Sigmoid colon (tissue), 7 donors: ENCODE measurements around the gene CD34. TPM values are rescaled to one million over a fixed set of nuclear protein-coding genes. Genes with fewer than 3 reads are reported as not detected.

Source experiments
- DNase-seq: peaks from one replicate; pipeline ENCODE4 v3.0.0-alpha.2; 2019
- H3K27ac ChIP-seq, 4 donors: fragments of 200-600 bp; sonication (generic); one replicate each; pipeline ENCODE4 v1.5.1; 2016 to 2019; ENCODE audit warnings: mild to moderate bottlenecking in 1 of 4
- H3K27me3 ChIP-seq, 3 donors: fragments of 200-600 bp; sonication (generic); one replicate each; pipeline ENCODE4 v1.5.1; 2019; ENCODE audit warnings: mild to moderate bottlenecking in 1 of 3
- H3K36me3 ChIP-seq, 4 donors: fragments of 200-600 bp; sonication (generic); one replicate each; pipeline ENCODE4 v1.5.1; 2016 to 2019
- H3K4me1 ChIP-seq, 4 donors: fragments of 200-600 bp; sonication (generic); one replicate each; pipeline ENCODE4 v1.5.1; 2017 to 2019
- H3K4me3 ChIP-seq, 4 donors: fragments of 200-600 bp; sonication (generic); one replicate each; pipeline ENCODE4 v1.5.1; 2017 to 2019; ENCODE audit warnings: mild to moderate bottlenecking in 2 of 4, moderate library complexity in 1 of 4
- H3K9me3 ChIP-seq, 4 donors: fragments of 200-600 bp in 3 of 4; sonication (generic) in 3 of 4; one replicate each; pipeline versions ENCODE4 v1.5.1 to v1.6.1; 2013 to 2019
- EP300 ChIP-seq, 4 donors: sonication (generic); formaldehyde crosslinking; IDR thresholded peaks; one replicate each; pipeline ENCODE4 v1.6.1; 2017; ENCODE audit warnings: antibody characterized with exemption in 4 of 4
- POLR2A ChIP-seq, 2 donors: fragments of 450-650 bp; IDR thresholded peaks; one replicate each; pipeline ENCODE4 v1.6.1; 2016; ENCODE audit warnings: antibody characterized with exemption in 2 of 2, mild to moderate bottlenecking in 2 of 2, moderate library complexity in 2 of 2
- POLR2AphosphoS5 ChIP-seq, 4 donors: sonication (generic); formaldehyde crosslinking; IDR thresholded peaks; one replicate each; pipeline ENCODE4 v1.6.1; 2017; ENCODE audit warnings: antibody characterized with exemption in 4 of 4
- WGBS, 2 donors: extraction: QIAGEN DNeasy Blood & Tissue Kit; methylation state at CpG; one replicate each; pipeline ENCODE4 v1.1.7; 2013; 5-methylcytosine and 5-hydroxymethylcytosine counted together
- intact Hi-C: fragments of 100-400 bp; cut with DNase I; formaldehyde crosslinking; loops from one replicate; pipeline ENCODE4 v1.15.1; 2023
- polyA plus RNA-seq, 3 donors: library from polyadenylated mRNA; stranded (reverse); fragments of 200-250 nt; gene quantifications; one replicate each; pipeline ENCODE4 v1.2.3, GENCODE V29; 2013
- total RNA-seq, 4 donors: library from RNA; depleted of rRNA; stranded (reverse); fragments of >200 nt; gene quantifications; one replicate each; pipeline ENCODE4 v1.1.0, GENCODE V29; 2016
- TF ChIP-seq, protein P1 (sequence below), 4 experiments: fragments of 450-650 bp in 3 of 4; fragments of 200-600 bp in 1 of 4; IDR thresholded peaks; one replicate each; pipeline ENCODE4 v1.5.1; 2016 to 2019; ENCODE audit warnings: antibody characterized with exemption in 4 of 4, mild to moderate bottlenecking in 3 of 4, moderate library complexity in 2 of 4
- donor health status: healthy with polysubstance abuse.
- donor health status: Bipolar disorder and iron deficiency.
- donor health status: healthy.

The CD34 gene
- total and polyA plus RNA-seq, 7 donors = 1.8 to 58.7 (median 15.9) TPM

GRCh38 chr1:207839083-207839413, 71.9 kb downstream of the CD34 start:
- intact Hi-C loops = no loop called here
- no peaks in the 10 kb centered on the region for H3K27me3 ChIP-seq
- H3K4me3 ChIP-seq = no peak overlapping the region
- no peak for DNase-seq
- peak overlapping the region; percentile 64 to 99 (median 82) for H3K27ac ChIP-seq
- TF ChIP-seq, protein P1, sequence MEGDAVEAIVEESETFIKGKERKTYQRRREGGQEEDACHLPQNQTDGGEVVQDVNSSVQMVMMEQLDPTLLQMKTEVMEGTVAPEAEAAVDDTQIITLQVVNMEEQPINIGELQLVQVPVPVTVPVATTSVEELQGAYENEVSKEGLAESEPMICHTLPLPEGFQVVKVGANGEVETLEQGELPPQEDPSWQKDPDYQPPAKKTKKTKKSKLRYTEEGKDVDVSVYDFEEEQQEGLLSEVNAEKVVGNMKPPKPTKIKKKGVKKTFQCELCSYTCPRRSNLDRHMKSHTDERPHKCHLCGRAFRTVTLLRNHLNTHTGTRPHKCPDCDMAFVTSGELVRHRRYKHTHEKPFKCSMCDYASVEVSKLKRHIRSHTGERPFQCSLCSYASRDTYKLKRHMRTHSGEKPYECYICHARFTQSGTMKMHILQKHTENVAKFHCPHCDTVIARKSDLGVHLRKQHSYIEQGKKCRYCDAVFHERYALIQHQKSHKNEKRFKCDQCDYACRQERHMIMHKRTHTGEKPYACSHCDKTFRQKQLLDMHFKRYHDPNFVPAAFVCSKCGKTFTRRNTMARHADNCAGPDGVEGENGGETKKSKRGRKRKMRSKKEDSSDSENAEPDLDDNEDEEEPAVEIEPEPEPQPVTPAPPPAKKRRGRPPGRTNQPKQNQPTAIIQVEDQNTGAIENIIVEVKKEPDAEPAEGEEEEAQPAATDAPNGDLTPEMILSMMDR (IDR thresholded peaks at IDR 0.05) = no peak
- TF ChIP-seq POLR2AphosphoS5 (IDR thresholded peaks at IDR 0.05) (no peak), POLR2A (IDR thresholded peaks at IDR 0.05) (no peak), EP300 (IDR thresholded peaks at IDR 0.05) (no peak)
- H3K9me3 ChIP-seq = no peaks in the 10 kb centered on the region
- H3K4me1 ChIP-seq = peaks cover 0 to 84% (median 58%) of the 10 kb centered on the region in 4 donors
- H3K36me3 ChIP-seq = no peaks in the 10 kb centered on the region

- intact Hi-C loops = no loop called here
- H3K27me3 ChIP-seq = no peaks in the 10 kb centered on the region
- no peak overlapping the region for H3K4me3 ChIP-seq
- H3K4me1 ChIP-seq = peaks cover 0 to 80% (median 53%) of the 10 kb centered on the region in 4 donors
- no peak for TF ChIP-seq POLR2A (IDR thresholded peaks at IDR 0.05)
- peak in 2 of 4 donors; percentile 38 to 40 for TF ChIP-seq POLR2AphosphoS5 (IDR thresholded peaks at IDR 0.05)
- H3K9me3 ChIP-seq = no peaks in the 10 kb centered on the region
- DNase-seq = peak; percentile 89
- H3K36me3 ChIP-seq = no peaks in the 10 kb centered on the region
- H3K27ac ChIP-seq = peak overlapping the region; percentile 64 to 99 (median 82)
- WGBS, 2 donors = 76 to 82% methylated on average over 15 of the region's 15 CpGs
Measured at GRCh38 chr1:207838156-207839082, 72.5 kb downstream of the CD34 start.

- no peaks in the 10 kb centered on the region for H3K36me3 ChIP-seq
- peak overlapping the region; percentile 64 to 99 (median 82) for H3K27ac ChIP-seq
- H3K4me1 ChIP-seq = peaks cover 0 to 82% (median 57%) of the 10 kb centered on the region in 4 donors
- no peaks in the 10 kb centered on the region for H3K9me3 ChIP-seq
- 73 to 84% methylated on average over 4 of the region's 4 CpGs for WGBS, 2 donors
- no peak overlapping the region for H3K4me3 ChIP-seq
- no peaks in the 10 kb centered on the region for H3K27me3 ChIP-seq
- TF ChIP-seq, protein P1 (IDR thresholded peaks at IDR 0.05) = no peak
- DNase-seq = no peak
- intact Hi-C loops = no loop called here
Measured at GRCh38 chr1:207837673-207838072, 73.3 kb downstream of the CD34 start.

DNA sequence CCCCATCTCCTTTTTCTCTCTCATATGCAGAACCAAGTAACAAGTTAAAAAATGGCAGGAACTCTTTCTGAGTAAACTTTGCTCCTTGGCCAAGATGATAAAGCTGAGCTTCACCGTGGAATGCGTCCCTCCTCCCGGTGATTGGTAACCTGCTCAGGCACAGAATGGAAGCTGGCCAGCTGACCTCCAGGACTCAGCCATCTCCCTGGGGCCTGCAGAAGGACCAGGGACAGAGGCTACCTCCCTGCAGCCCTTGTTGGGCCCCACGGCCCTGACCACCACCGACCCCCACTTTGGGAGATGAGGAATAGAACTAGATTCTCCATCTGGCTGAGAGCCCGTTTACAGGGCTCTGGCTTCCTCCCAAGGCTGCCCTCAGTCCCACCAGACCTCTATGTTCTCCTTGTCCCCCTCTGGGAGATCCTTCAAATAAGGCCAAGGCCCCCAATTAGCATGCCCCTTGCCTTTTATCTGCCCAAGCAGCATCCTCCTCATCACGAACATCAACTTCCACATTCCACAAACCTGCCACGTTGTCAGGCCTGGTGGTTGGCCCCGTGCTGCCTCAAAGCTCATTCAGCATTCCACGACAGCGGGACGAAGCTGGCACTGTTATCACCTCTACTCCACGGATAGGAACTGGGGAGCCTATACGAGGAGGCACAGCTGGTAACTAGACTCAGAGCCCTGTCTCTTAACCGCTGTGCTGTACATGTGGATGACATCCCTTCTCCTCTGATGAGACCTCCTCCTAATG, 74.2 kb downstream of the CD34 start:
- Histone ChIP-seq H3K4me3 (no peak overlapping the region), H3K4me1 (peaks cover 0 to 82% (median 65%) of the 10 kb centered on the region in 4 donors), H3K36me3 (no peaks in the 10 kb centered on the region), H3K27ac (peak overlapping the region; percentile 64 to 99 (median 82)), H3K27me3 (no peaks in the 10 kb centered on the region), H3K9me3 (no peaks in the 10 kb centered on the region)
- intact Hi-C loops = no loop called here
- TF ChIP-seq, protein P1 (IDR thresholded peaks at IDR 0.05) = no peak
- peak; percentile 60 for DNase-seq
- WGBS, 2 donors = 81 to 87% methylated on average over 15 of the region's 15 CpGs

DNA sequence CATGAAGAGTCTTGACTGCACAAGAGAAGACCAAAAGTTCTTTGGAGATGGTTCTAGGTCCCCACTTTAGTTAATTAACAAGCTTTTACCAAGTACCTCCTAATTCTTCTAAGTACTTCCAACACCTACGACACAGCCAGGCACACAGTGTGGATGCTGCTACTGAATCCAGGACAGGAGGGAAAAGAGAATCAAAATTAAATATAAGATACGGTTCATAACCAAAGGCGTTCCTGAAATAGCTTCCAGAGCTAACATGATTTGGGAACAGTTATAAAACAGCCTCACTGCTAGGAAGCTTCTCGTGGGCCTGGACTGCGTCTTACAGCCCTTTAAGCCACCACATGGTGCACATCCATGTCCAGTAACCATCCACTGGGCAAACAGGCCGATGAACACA, 75.0 kb downstream of the CD34 start:
- Histone ChIP-seq H3K27me3 (no peaks in the 10 kb centered on the region), H3K36me3 (no peaks in the 10 kb centered on the region), H3K27ac (peak overlapping the region; percentile 64 to 99 (median 82)), H3K9me3 (no peaks in the 10 kb centered on the region), H3K4me1 (peaks cover 0 to 83% (median 72%) of the 10 kb centered on the region in 4 donors), H3K4me3 (no peak overlapping the region)
- intact Hi-C loops = no loop called here
- DNase-seq = no peak
- TF ChIP-seq POLR2A (IDR thresholded peaks at IDR 0.05) (no peak), EP300 (IDR thresholded peaks at IDR 0.05) (no peak), POLR2AphosphoS5 (IDR thresholded peaks at IDR 0.05) (peak in 1 of 4 donors; percentile 25)
- TF ChIP-seq, protein P1 (IDR thresholded peaks at IDR 0.05) = no peak
- WGBS, 2 donors = 93 to 96% methylated on average over 6 of the region's 6 CpGs
